Stimulated activated naive CD4-positive, alpha-beta T cell (primary cell): ENCODE measurements around the gene SERPINF2.
"Not testable (repeated sequence)": the region's sequence is repeated elsewhere in the genome, so short reads cannot be mapped to it uniquely, and the experiment has no call there.

Experiments used
- DNase-seq, 6 experiments: peaks; one replicate each; lab custom pipeline; 2025; lab: John Stamatoyannopoulos, UW

SERPINF2 gene

GRCh38 chr17:1742371-1743087, at the start of gene SERPINF2:
Gene SERPINF2, plus strand, starts transcription at chr17:1742871. Its CDS starts 2,125 bp downstream, at chr17:1744996.
- no peak for DNase-seq

- DNase-seq: no peak
These were observed 49.3 kb upstream of the SERPINF2 start for GRCh38 chr17:1693339-1693738.

- DNase-seq: no peak
These were observed 47.3 kb upstream of the SERPINF2 start for GRCh38 chr17:1695365-1695764.

- DNase-seq: no peak
These were observed 45.0 kb upstream of the SERPINF2 start for GRCh38 chr17:1697681-1698080.

GRCh38 chr17:1699891-1700290, 42.8 kb upstream of the SERPINF2 start:
- DNase-seq: not testable (repeated sequence)

GRCh38 chr17:1703063-1703462, 39.6 kb upstream of the SERPINF2 start:
- no peak for DNase-seq

- DNase-seq: no peak
These were observed 37.7 kb upstream of the SERPINF2 start for GRCh38 chr17:1705004-1705403.

- DNase-seq: no peak
These were observed 35.6 kb upstream of the SERPINF2 start for GRCh38 chr17:1707107-1707506.

GRCh38 chr17:1708791-1709346, 33.8 kb upstream of the SERPINF2 start:
- DNase-seq: not testable (repeated sequence)

GRCh38 chr17:1709403-1709951, 33.2 kb upstream of the SERPINF2 start:
- no peak for DNase-seq

- DNase-seq: peak in 2 of 6 experiments; percentile 14 to 30
These were observed 32.5 kb upstream of the SERPINF2 start, which contains the start of gene TLCD2 for GRCh38 chr17:1709971-1710806. Gene TLCD2, minus strand, starts transcription at chr17:1710377. Its CDS starts 135 bp downstream, at chr17:1710242.

- peak in 4 of 6 experiments; percentile 7 to 28 (median 23) for DNase-seq
These were observed 31.7 kb upstream of the SERPINF2 start for GRCh38 chr17:1710807-1711553.

GRCh38 chr17:1711804-1712203, 30.9 kb upstream of the SERPINF2 start:
- DNase-seq: no peak

- DNase-seq: no peak
These were observed 30.4 kb upstream of the SERPINF2 start for GRCh38 chr17:1712271-1712670.

GRCh38 chr17:1713160-1713877, 29.4 kb upstream of the SERPINF2 start:
- DNase-seq: no peak

- peak in 1 of 6 experiments; percentile 2 for DNase-seq
These were observed 28.7 kb upstream of the SERPINF2 start for GRCh38 chr17:1713878-1714426.

- DNase-seq: peak in 1 of 6 experiments; percentile 36
These were observed 28.2 kb upstream of the SERPINF2 start for GRCh38 chr17:1714427-1714979.

- DNase-seq: peak in 1 of 6 experiments; percentile 15
These were observed 27.5 kb upstream of the SERPINF2 start for GRCh38 chr17:1714980-1715802.

- no peak for DNase-seq
These were observed 26.9 kb upstream of the SERPINF2 start for GRCh38 chr17:1715803-1716075.
